ENCODE results near the gene ATP6V1C2. TPM values are rescaled to one million over a fixed set of nuclear protein-coding genes. Genes with fewer than 3 reads are reported as not detected.

ATP6V1C2 gene
- total and polyA plus RNA-seq, 2 donors (not counting 3 experiments of a cell fraction or from before 2014, with no cell fraction given), result 0.03 to 0.13 TPM

DNA sequence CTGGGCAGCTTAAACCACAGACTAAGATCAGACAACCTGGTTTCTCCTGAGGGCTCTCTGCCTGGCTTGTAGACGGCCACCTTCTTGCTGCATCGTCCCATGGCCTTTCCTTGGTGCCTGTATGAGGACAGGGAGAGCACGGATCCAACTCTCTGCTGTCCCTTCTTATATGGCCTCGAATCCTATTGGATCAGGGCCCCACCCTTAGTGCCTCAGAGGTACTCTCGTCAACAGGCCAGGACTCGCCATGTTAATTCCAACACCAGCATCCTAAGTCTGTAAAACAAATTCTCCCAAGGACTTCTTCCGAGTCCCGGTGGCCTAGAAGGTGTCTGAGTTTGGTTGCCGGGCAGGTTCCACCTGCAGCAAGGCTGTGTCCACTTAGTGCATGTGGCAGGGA is 40.2 kb downstream of the ATP6V1C2 start:
- FAIRE-seq (no peak), DNase-seq (ENCODE audit: low read depth, low spot score) (no peak)
- no peaks in the 10 kb centered on the region for H3K9me3 ChIP-seq (replicated peaks; ENCODE audit: control insufficient read depth, insufficient read depth, low read length)
- intact Hi-C loops (cut with micrococcal nuclease) (no loop called here), dilution Hi-C loops (cut with MboI; ENCODE audit: extremely low pct_ligation_motif_present, low sequenced_read_pairs) (no loop called here)
- no peaks in the 10 kb centered on the region for H3K36me3 ChIP-seq (ENCODE audit: control insufficient read depth in 2 of 2, extremely low read depth in 1 of 2, insufficient read depth in 2 of 2, low read length in 2 of 2)
- no TSS peak for BruUV-seq (replicated peaks)
- H3K4me1 ChIP-seq (ENCODE audit: control insufficient read depth, extremely low read depth, insufficient read depth, low read length), result no peaks in the 10 kb centered on the region
- H3K27me3 ChIP-seq (ENCODE audit: control insufficient read depth in 2 of 2, insufficient read depth in 2 of 2, low read length in 2 of 2), result no peaks in the 10 kb centered on the region
- H3K4me3 ChIP-seq (replicated peaks in 1 of 3; ENCODE audit: insufficient read depth in 1 of 3, low read depth in 1 of 3, low read length in 3 of 3), result no peak overlapping the region
- H4K20me1 ChIP-seq (replicated peaks; ENCODE audit: control insufficient read depth, extremely low read depth, insufficient read depth, low read length), result no peaks in the 10 kb centered on the region
- no peaks in the 10 kb centered on the region for H3K79me2 ChIP-seq (ENCODE audit: control insufficient read depth, insufficient read depth, low read length)
- no peak overlapping the region for H2AFZ ChIP-seq (ENCODE audit: low read depth, low read length)
- H3K4me2 ChIP-seq (ENCODE audit: insufficient read depth, low read length), result no peak overlapping the region
- H3K9ac ChIP-seq (replicated peaks; ENCODE audit: extremely low read depth, insufficient read depth, low read length), result no peak overlapping the region
- no peak overlapping the region for H3K27ac ChIP-seq (ENCODE audit: insufficient read depth, low read depth, low read length)
- POLR2A ChIA-PET, result no interaction called here
- CTCF ChIA-PET, result no interaction called here
- TF ChIP-seq EZH2 (IDR thresholded peaks at IDR 0.05; ENCODE audit: borderline replicate concordance, low read depth, low read length, severe bottlenecking), result no peak
- TF ChIP-seq MYC (IDR thresholded peaks at IDR 0.05; ENCODE audit: low read depth, low read length), result no peak
- no peak for TF ChIP-seq FOS (IDR thresholded peaks at IDR 0.05; ENCODE audit: borderline replicate concordance, insufficient read depth, low read length)
- H3K9me1 ChIP-seq (replicated peaks; ENCODE audit: control insufficient read depth, extremely low read depth, insufficient read depth, low read length), result no peaks in the 10 kb centered on the region

DNA sequence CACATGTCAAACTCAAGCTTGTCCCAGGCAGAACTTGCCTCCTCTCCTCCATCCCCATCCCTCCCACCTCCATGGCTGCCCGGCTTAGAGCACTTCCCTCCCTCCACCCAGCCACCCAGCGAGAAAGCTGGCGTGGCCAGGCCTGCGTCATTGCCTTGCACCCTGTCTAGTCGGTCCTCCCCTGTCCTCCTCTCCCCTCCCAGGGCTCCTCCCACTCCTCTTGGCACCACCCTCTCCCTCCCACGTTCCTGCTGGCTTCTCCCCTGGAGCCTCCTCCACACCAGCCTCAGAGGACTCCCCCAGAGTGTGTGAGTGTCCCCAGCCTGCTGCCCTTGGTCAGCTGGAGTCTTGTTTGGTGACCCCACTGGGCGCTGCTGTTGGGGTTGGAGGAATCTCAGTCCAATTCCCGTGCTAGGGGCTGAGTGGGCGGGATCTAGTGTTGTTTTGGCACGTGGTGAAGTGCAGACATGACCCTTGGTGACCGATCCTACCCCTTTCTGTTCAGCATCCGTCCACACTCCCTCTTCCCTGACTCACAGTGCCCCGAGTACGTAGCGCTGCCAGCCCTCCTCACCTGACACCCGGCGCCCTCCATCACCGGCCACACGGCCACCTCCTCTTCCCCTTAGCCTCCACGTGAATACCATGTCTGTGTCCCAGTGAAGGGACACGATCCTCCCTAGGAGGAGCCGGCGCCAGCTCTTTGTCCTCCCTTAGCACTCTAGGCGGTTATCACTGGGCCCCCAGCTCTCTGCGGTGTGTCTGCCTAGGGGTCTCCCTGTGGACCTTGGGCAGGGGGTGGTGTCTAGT is 41.4 kb downstream of the ATP6V1C2 start:
- Histone ChIP-seq H2AFZ (ENCODE audit: low read depth, low read length) (no peak overlapping the region), H3K27ac (ENCODE audit: insufficient read depth, low read depth, low read length) (no peak overlapping the region), H4K20me1 (replicated peaks; ENCODE audit: control insufficient read depth, extremely low read depth, insufficient read depth, low read length) (no peaks in the 10 kb centered on the region), H3K36me3 (ENCODE audit: control insufficient read depth in 2 of 2, extremely low read depth in 1 of 2, insufficient read depth in 2 of 2, low read length in 2 of 2) (no peaks in the 10 kb centered on the region), H3K9ac (replicated peaks; ENCODE audit: extremely low read depth, insufficient read depth, low read length) (no peak overlapping the region), H3K79me2 (ENCODE audit: control insufficient read depth, insufficient read depth, low read length) (no peaks in the 10 kb centered on the region), H3K4me2 (ENCODE audit: insufficient read depth, low read length) (no peak overlapping the region), H3K4me1 (ENCODE audit: control insufficient read depth, extremely low read depth, insufficient read depth, low read length) (no peaks in the 10 kb centered on the region), H3K4me3 (replicated peaks in 1 of 3; ENCODE audit: insufficient read depth in 1 of 3, low read depth in 1 of 3, low read length in 3 of 3) (no peak overlapping the region), H3K9me3 (replicated peaks; ENCODE audit: control insufficient read depth, insufficient read depth, low read length) (no peaks in the 10 kb centered on the region), H3K9me1 (replicated peaks; ENCODE audit: control insufficient read depth, extremely low read depth, insufficient read depth, low read length) (no peaks in the 10 kb centered on the region), H3K27me3 (ENCODE audit: control insufficient read depth in 2 of 2, insufficient read depth in 2 of 2, low read length in 2 of 2) (no peaks in the 10 kb centered on the region)
- DNase-seq (ENCODE audit: low read depth, low spot score), result no peak
- no TSS peak for BruUV-seq (replicated peaks)
- TF ChIP-seq MYC (IDR thresholded peaks at IDR 0.05; ENCODE audit: low read depth, low read length) (no peak), FOS (IDR thresholded peaks at IDR 0.05; ENCODE audit: borderline replicate concordance, insufficient read depth, low read length) (no peak), JUN (IDR thresholded peaks at IDR 0.05; ENCODE audit: borderline replicate concordance, insufficient read depth, insufficient read length, low read depth) (no peak)
- dilution Hi-C loops (cut with MboI; ENCODE audit: extremely low pct_ligation_motif_present, low sequenced_read_pairs), result no loop called here
- intact Hi-C loops (cut with micrococcal nuclease), result no loop called here
- CTCF ChIA-PET, result no interaction called here
- no peak for FAIRE-seq
- POLR2A ChIA-PET, result no interaction called here

All from endothelial cell of umbilical vein (primary cell).